ENCODE measurements around the gene ELAVL1.
"Not testable (repeated sequence)": the region's sequence is repeated elsewhere in the genome, so short reads cannot be mapped to it uniquely, and the experiment has no call there.

ELAVL1 gene

GRCh38 chr19:7940841-7941240, 64.6 kb downstream of the ELAVL1 start:
- H3K4me3 Mint-ChIP-seq = no peak overlapping the region
- H3K36me3 Mint-ChIP-seq (ENCODE audit: low read depth) = peaks cover 68% of the 10 kb centered on the region
- H3K27me3 Mint-ChIP-seq = no peaks in the 10 kb centered on the region
- H3K9me3 Mint-ChIP-seq = no peaks in the 10 kb centered on the region
- intact Hi-C loops (cut with micrococcal nuclease) = no loop called here
- no peak overlapping the region for H3K27ac Mint-ChIP-seq
- peaks cover 38% of the 10 kb centered on the region for H3K4me1 Mint-ChIP-seq (ENCODE audit: low read depth)

GRCh38 chr19:7934766-7935165, 70.7 kb downstream of the ELAVL1 start:
- Mint-ChIP-seq H3K27me3 (no peaks in the 10 kb centered on the region), H3K4me1 (ENCODE audit: low read depth) (peaks cover 7% of the 10 kb centered on the region), H3K36me3 (ENCODE audit: low read depth) (peaks cover 98% of the 10 kb centered on the region), H3K4me3 (no peak overlapping the region), H3K27ac (no peak overlapping the region), H3K9me3 (no peaks in the 10 kb centered on the region)
- intact Hi-C loops (cut with micrococcal nuclease) = no loop called here

GRCh38 chr19:7933828-7934725, 71.4 kb downstream of the ELAVL1 start:
- Mint-ChIP-seq H3K27me3 (no peaks in the 10 kb centered on the region), H3K4me3 (no peak overlapping the region), H3K9me3 (no peaks in the 10 kb centered on the region), H3K4me1 (ENCODE audit: low read depth) (peaks cover 7% of the 10 kb centered on the region), H3K36me3 (ENCODE audit: low read depth) (peaks cover 100% of the 10 kb centered on the region), H3K27ac (no peak overlapping the region)
- intact Hi-C loops (cut with micrococcal nuclease) = no loop called here

DNA sequence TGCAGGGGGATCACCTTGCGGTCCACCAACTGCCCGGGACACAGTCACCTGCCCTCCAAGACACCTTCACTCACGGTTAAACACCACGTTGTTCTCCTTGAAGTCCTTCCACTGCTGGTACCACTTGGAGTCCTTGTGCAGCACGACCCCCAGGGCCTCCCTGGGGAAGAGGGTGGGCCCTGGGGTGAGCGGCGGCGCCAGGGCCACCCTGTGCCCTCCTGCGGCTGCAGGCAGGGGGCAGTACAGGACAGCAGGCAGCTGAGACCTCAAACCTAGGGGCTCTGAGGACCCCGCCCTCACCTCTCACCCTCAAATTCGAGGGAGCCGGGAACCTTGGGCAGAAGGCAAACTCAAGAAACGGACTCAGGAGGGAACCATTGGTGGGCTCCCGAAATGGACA, 72.0 kb downstream of the ELAVL1 start:
- intact Hi-C loops (cut with micrococcal nuclease) = no loop called here
- H3K4me1 Mint-ChIP-seq (ENCODE audit: low read depth) = peaks cover 7% of the 10 kb centered on the region
- H3K9me3 Mint-ChIP-seq = no peaks in the 10 kb centered on the region
- H3K27me3 Mint-ChIP-seq = no peaks in the 10 kb centered on the region
- peaks cover 98% of the 10 kb centered on the region for H3K36me3 Mint-ChIP-seq (ENCODE audit: low read depth)
- H3K27ac Mint-ChIP-seq = no peak overlapping the region
- H3K4me3 Mint-ChIP-seq = no peak overlapping the region

DNA sequence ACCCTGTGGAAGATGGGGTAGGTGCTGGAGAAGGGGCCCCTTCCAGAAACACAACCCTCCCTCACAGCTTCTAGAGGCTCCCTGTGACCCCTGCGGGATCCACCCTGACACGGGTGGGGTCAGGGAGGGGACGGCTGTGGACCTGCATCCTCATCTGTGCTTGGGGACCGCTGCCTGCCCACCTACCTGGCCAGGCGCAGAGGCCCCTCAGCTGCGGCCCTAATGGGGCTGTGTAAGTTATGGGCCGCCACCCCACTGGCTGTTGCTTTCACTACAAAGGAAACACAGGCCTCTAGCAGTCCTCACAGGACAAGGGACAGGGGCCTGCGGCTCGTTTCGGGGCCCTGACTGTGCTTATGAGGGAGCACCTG, 72.5 kb downstream of the ELAVL1 start:
- Mint-ChIP-seq H3K27ac (no peak overlapping the region), H3K36me3 (ENCODE audit: low read depth) (peaks cover 98% of the 10 kb centered on the region), H3K4me1 (ENCODE audit: low read depth) (peaks cover 7% of the 10 kb centered on the region), H3K4me3 (no peak overlapping the region), H3K9me3 (no peaks in the 10 kb centered on the region), H3K27me3 (no peaks in the 10 kb centered on the region)
- intact Hi-C loops (cut with micrococcal nuclease) = no loop called here

DNA sequence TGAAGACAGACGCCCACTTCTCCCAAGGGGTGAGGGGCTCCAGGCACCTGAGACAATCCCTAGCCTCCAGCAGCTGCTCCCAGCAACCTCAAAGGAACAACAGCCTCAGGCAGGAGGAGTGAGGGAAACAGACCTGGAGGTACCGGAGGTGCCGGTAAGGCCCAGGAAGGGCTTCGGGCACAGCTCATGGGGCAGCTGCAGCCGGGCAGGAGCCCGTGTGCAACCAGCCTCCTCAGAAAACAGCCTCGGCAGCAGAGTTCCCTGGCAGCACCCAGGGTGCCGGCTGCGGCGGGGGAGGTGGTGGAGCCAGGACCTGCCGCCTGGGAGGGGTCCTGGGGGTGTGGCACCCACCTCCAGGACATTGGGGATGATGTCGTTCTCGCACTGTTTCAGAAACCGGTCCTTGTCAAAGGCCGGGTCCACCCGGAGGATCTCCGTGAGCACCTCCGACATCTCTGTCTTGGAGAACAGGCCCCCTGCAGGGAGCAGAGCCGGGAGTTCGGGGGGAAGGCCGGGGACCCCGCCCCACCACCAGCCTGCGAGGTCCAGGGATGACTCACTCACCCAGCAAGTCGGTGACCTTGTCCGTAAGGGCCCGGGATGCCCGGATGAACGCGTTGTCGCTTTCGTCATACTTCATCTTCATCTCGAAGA, 73.0 kb downstream of the ELAVL1 start:
- Mint-ChIP-seq H3K9me3 (no peaks in the 10 kb centered on the region), H3K27me3 (no peaks in the 10 kb centered on the region), H3K36me3 (ENCODE audit: low read depth) (peaks cover 98% of the 10 kb centered on the region), H3K4me1 (ENCODE audit: low read depth) (peaks cover 9% of the 10 kb centered on the region), H3K27ac (no peak overlapping the region), H3K4me3 (no peak overlapping the region)
- intact Hi-C loops (cut with micrococcal nuclease) = no loop called here

DNA sequence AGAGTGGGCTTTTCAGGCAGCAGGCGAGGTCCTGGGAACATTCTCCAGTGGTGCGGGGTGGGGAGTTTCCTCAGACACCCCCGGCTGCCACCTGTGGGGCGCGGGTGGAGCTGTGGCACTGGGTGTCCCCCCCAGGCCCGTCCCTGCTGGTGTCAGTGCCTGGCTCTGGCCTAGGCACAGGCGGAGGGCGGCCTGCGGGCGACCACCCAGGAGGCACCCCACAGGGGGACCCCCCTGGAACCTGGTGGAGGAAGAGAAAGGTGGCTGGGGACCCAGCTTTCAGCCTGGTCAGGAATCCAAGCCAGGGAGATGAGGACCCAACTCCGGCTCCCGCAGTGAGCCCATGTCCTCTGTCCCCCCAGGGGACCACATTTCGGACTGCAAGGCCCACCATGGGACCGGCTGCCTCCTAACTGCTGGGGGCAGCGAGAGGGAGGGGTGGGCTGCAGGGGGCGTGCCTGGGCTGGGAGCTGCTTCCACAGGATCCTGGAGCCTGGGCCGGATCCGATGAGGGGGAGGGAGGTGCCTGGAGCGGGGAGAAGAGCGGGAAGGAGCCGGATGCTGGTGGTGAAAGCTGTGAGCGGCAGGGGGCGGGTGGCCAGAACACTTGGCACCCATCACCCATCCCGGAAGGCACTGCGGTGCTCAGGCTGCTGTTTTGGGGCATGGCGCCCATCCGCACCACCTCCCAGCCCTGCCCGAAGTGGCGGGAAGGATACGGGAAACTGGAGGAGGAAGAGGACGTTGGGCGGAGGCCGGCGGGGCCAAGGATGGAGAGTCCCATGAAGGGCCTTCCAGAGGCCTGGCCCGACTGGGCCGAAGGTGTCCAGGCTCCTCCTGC, 74.0 kb downstream of the ELAVL1 start:
- Mint-ChIP-seq H3K9me3 (no peaks in the 10 kb centered on the region), H3K4me1 (ENCODE audit: low read depth) (peaks cover 16% of the 10 kb centered on the region), H3K27me3 (peaks cover under 1% of the 10 kb centered on the region), H3K36me3 (ENCODE audit: low read depth) (peaks cover 98% of the 10 kb centered on the region), H3K27ac (no peak overlapping the region), H3K4me3 (no peak overlapping the region)
- intact Hi-C loops (cut with micrococcal nuclease) = no loop called here

DNA sequence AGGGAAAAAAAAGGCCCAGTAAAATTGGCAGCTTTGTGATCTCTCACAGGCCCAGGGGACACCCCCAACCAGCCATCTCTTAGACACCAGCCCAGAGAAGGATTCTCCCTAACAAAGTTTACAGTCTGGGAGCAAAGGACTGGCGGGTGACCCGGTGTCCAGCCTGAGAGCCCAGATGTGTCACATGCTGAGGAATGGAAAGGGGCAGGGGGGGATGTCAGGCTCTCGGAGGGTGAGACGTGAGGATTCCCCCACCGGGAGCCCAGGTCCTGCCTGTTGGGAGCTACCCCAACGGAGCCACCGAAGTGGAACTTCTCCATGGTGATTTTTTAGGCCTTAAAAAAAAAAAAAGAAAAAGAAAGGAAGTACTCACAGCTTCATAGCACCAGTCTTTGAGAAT, 74.7 kb downstream of the ELAVL1 start:
- intact Hi-C loops (cut with micrococcal nuclease) = no loop called here
- no peaks in the 10 kb centered on the region for H3K9me3 Mint-ChIP-seq
- H3K4me1 Mint-ChIP-seq (ENCODE audit: low read depth) = peaks cover 20% of the 10 kb centered on the region
- no peak overlapping the region for H3K4me3 Mint-ChIP-seq
- peaks cover 93% of the 10 kb centered on the region for H3K36me3 Mint-ChIP-seq (ENCODE audit: low read depth)
- no peak overlapping the region for H3K27ac Mint-ChIP-seq
- peaks cover 4% of the 10 kb centered on the region for H3K27me3 Mint-ChIP-seq

GRCh38 chr19:7930030-7930429, 75.4 kb downstream of the ELAVL1 start:
- H3K4me3 Mint-ChIP-seq; H3K27ac Mint-ChIP-seq; intact Hi-C loops (cut with micrococcal nuclease); H3K9me3 Mint-ChIP-seq; H3K27me3 Mint-ChIP-seq: not testable (repeated sequence)
- Mint-ChIP-seq H3K4me1 (ENCODE audit: low read depth) (peaks cover 24% of the 10 kb centered on the region), H3K36me3 (ENCODE audit: low read depth) (peaks cover 85% of the 10 kb centered on the region)

DNA sequence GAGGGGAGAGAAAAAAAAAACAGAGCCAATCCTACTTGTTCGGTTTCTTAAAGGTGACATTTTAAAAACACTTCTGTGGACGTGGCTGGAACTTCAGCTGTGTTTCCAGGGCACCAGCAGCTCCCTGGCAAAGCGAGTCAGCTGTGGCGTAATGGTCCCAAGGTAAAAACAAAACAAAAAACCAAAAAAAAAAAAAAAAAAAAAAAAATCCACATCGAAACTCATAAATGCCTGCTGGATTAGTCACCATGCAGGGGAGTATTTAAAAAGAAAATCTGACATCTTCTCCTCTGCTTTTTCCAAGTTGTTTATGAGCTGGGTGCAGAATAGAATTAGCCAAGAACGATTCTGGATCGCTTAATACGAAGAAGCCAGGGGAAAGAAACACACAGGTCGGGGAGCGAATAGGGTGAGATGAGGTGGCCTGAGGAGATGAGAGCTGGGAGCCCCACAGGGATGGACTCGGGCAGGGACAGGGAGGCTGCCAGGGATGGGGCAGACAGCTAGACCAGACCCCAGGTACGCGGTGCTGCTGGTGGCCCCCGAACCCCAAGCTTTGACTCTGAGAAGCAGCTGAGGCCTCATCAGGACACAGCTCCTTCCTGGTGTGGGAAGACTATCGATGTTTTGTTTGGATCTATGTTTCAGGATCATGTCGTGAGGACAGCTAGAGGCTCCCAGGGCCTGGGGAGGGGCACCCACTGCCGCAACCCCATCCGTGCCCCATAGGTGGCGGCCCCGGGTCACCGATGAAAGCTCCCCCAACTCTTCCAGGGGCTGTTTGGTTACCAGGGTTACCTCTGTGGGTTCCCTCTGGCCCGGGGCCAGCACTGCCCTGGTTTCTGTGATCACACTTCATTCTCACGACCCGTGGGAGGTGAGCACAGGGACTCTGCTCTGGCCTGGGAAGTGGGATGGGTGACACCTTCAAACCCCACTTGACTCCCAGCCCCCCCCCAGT, 76.4 kb downstream of the ELAVL1 start:
- H3K4me1 Mint-ChIP-seq (ENCODE audit: low read depth) = peaks cover 34% of the 10 kb centered on the region
- intact Hi-C loops (cut with micrococcal nuclease) = loop anchor here (10.0 kb wide), 1 partner anchor 244 kb away; the partner anchor contains the start of gene TRAPPC5
- H3K36me3 Mint-ChIP-seq (ENCODE audit: low read depth) = peaks cover 75% of the 10 kb centered on the region
- H3K9me3 Mint-ChIP-seq = no peaks in the 10 kb centered on the region
- no peak overlapping the region for H3K4me3 Mint-ChIP-seq
- peak overlapping the region; percentile 45 for H3K27ac Mint-ChIP-seq
- H3K27me3 Mint-ChIP-seq = peaks cover 15% of the 10 kb centered on the region

DNA sequence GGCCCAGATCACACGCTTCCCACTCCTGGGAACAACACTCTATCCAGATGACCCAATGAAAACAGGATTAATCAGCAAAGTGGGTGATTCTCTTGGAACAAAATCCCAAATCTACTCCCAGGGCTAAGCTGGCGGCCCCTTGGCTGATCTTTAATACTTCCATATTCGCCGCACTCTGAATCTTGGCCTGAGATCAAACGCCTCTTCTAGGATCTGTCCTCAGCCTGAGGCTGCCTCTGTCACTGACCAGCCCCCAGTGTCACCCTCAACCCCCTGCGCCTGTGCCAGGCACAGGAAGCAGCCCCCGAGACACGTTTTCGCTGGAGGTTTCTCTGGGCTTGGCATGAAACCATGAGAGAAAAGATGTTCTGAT, 77.1 kb downstream of the ELAVL1 start:
- H3K9me3 Mint-ChIP-seq = no peaks in the 10 kb centered on the region
- peaks cover 71% of the 10 kb centered on the region for H3K36me3 Mint-ChIP-seq (ENCODE audit: low read depth)
- intact Hi-C loops (cut with micrococcal nuclease) = loop anchor here (10.0 kb wide), 1 partner anchor 244 kb away; the partner anchor contains the start of gene TRAPPC5
- peaks cover 20% of the 10 kb centered on the region for H3K27me3 Mint-ChIP-seq
- H3K27ac Mint-ChIP-seq = no peak overlapping the region
- no peak overlapping the region for H3K4me3 Mint-ChIP-seq
- peaks cover 41% of the 10 kb centered on the region for H3K4me1 Mint-ChIP-seq (ENCODE audit: low read depth)

GRCh38 chr19:7927605-7928333, 77.7 kb downstream of the ELAVL1 start:
- Mint-ChIP-seq H3K36me3 (ENCODE audit: low read depth) (peaks cover 71% of the 10 kb centered on the region), H3K4me1 (ENCODE audit: low read depth) (peaks cover 46% of the 10 kb centered on the region), H3K27me3 (peaks cover 23% of the 10 kb centered on the region), H3K9me3 (no peaks in the 10 kb centered on the region), H3K27ac (no peak overlapping the region), H3K4me3 (no peak overlapping the region)
- intact Hi-C loops (cut with micrococcal nuclease) = loop anchor here (10.0 kb wide), 1 partner anchor 243 kb away; the partner anchor contains the start of gene TRAPPC5

Data from dendritic cell treated with granulocyte-macrophage colony-stimulating factor and Interleukin-4, amounts not matched to agents 40 ng/mL and 50 ng/mL, for 4 days (primary cell).